ENCODE measurements around the gene APBA1. TPM values are rescaled to one million over a fixed set of nuclear protein-coding genes. Genes with fewer than 3 reads are reported as not detected.

The APBA1 gene
- total RNA-seq, 4 donors from 2014 or later = 1.3 to 8.0 (median 1.7) TPM

- intact Hi-C loops (cut with DNase I) = no loop called here
Measured at GRCh38 chr9:69605406-69605805, 66.8 kb downstream of the APBA1 start.

GRCh38 chr9:69604568-69605219 lies 67.5 kb downstream of the APBA1 start:
- H3K27ac ChIP-seq = no peak overlapping the region
- 63 to 66% methylated on average over 10 of the region's 10 CpGs for WGBS, 2 donors
- H3K27me3 ChIP-seq = no peaks in the 10 kb centered on the region
- no peaks in the 10 kb centered on the region for H3K9me3 ChIP-seq
- intact Hi-C loops (cut with DNase I) = no loop called here
- H3K4me1 ChIP-seq = no peaks in the 10 kb centered on the region
- TF ChIP-seq CTCF (IDR thresholded peaks at IDR 0.05) (no peak), POLR2A (IDR thresholded peaks at IDR 0.05) (no peak)
- H3K36me3 ChIP-seq = no peaks in the 10 kb centered on the region
- no peak overlapping the region for H3K4me3 ChIP-seq
- DNase-seq = no peak

More at GRCh38 chr9:69605406-69605805, 66.8 kb downstream of the APBA1 start:
- H3K9me3 ChIP-seq = no peaks in the 10 kb centered on the region
- no peak for TF ChIP-seq POLR2A (IDR thresholded peaks at IDR 0.05)
- TF ChIP-seq CTCF (IDR thresholded peaks at IDR 0.05) = no peak
- H3K27ac ChIP-seq = no peak overlapping the region
- no peak for DNase-seq
- no peak overlapping the region for H3K4me3 ChIP-seq
- no peaks in the 10 kb centered on the region for H3K36me3 ChIP-seq
- 40 to 53% methylated on average over 4 of the region's 4 CpGs for WGBS, 2 donors
- H3K27me3 ChIP-seq = no peaks in the 10 kb centered on the region
- no peaks in the 10 kb centered on the region for H3K4me1 ChIP-seq

GRCh38 chr9:69603656-69604055 lies 68.5 kb downstream of the APBA1 start:
- H3K4me1 ChIP-seq = no peaks in the 10 kb centered on the region
- H3K9me3 ChIP-seq = no peaks in the 10 kb centered on the region
- WGBS, 2 donors = 79 to 83% methylated on average over 5 of the region's 5 CpGs
- H3K36me3 ChIP-seq = no peaks in the 10 kb centered on the region
- TF ChIP-seq POLR2A (IDR thresholded peaks at IDR 0.05) (no peak), CTCF (IDR thresholded peaks at IDR 0.05) (no peak)
- intact Hi-C loops (cut with DNase I) = no loop called here
- H3K4me3 ChIP-seq = no peak overlapping the region
- H3K27ac ChIP-seq = no peak overlapping the region
- no peaks in the 10 kb centered on the region for H3K27me3 ChIP-seq
- no peak for DNase-seq

DNA sequence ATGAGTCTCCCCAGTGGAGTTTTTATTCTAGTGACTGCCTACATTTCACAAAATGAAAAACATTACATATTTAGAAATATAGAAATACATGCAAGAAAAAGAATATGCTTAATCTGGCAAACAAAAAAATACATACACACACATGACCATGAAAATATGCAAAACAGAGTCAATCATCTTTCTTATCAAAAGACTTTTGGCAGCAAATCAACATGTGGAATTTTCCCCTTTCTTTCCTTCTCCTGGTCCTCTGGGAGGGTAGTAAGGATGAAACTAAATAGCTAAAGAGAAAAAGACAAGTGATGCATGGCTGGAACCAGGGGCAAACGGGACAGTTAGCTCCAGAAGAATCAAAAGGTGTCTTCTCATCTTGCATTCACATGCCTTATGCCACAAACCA lies 69.4 kb downstream of the APBA1 start:
- TF ChIP-seq CTCF (IDR thresholded peaks at IDR 0.05) = no peak
- no peak for TF ChIP-seq POLR2A (IDR thresholded peaks at IDR 0.05)
- no peak for DNase-seq
- Histone ChIP-seq H3K4me3 (no peak overlapping the region), H3K27me3 (no peaks in the 10 kb centered on the region), H3K4me1 (no peaks in the 10 kb centered on the region), H3K36me3 (no peaks in the 10 kb centered on the region), H3K27ac (no peak overlapping the region), H3K9me3 (no peaks in the 10 kb centered on the region)
- WGBS, 2 donors = 53 to 60% methylated on average over 1 of the region's 1 CpG
- intact Hi-C loops (cut with DNase I) = no loop called here

DNA sequence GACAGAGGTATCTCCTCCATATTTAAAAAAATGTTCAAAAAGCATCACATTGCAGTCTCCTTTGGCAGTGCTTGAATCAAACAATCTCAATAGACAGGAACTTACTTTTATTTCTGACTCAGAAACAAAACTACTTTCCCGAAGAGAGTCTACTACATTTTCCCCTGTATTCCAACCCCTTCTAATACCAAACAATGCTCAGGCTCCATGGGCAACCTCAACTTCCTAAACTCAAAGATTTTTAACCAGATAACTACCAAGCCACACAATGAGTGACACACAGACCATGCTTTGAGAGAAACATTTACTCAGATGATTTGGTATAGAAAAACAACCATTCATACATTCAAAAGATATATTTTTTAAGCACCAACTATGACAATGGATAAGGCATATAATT lies 70.5 kb downstream of the APBA1 start:
- WGBS, 2 donors = 43 to 47% methylated on average over 1 of the region's 1 CpG
- Histone ChIP-seq H3K4me3 (no peak overlapping the region), H3K27me3 (no peaks in the 10 kb centered on the region), H3K36me3 (no peaks in the 10 kb centered on the region), H3K27ac (no peak overlapping the region), H3K4me1 (no peaks in the 10 kb centered on the region), H3K9me3 (no peaks in the 10 kb centered on the region)
- TF ChIP-seq POLR2A (IDR thresholded peaks at IDR 0.05) (no peak), CTCF (IDR thresholded peaks at IDR 0.05) (no peak)
- no peak for DNase-seq
- intact Hi-C loops (cut with DNase I) = no loop called here
